Measurements from ENCODE around the gene ETS1. TPM values are rescaled to one million over a fixed set of nuclear protein-coding genes. Genes with fewer than 3 reads are reported as not detected.

The ETS1 gene
- total RNA-seq, 2 experiments from 2014 or later: 203 to 466 TPM

DNA sequence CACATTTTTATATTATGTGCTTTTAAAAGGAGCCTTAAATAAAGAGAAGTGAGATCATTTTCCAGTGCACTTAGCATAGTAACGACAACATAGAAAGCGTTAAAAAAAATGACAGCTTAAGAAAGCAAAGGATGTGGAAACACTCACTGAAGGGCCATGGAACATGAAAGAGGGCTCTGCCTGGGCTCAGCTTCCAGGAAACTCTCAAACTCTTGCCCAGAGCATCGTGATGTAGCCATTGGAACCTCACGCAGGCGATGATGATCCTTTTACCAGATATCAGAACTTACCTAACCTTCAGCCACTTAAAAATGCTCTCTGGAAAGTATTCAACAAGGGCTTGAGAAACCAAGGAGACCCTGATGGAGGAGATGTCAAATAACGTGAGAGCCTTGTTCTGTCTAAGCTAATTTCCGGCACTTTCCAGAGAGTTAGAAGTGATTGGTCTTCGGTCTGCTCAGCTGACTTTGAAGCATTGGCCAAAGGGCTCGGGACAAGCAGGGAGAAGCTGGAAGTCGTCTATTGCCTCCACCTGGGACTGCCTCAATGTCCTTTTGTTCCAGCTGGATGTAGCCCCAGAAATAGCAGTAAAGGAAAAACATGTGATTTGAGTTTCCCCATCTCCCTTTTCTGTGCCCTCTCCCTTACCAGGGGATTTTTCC is 21.5 kb upstream of the ETS1 start:
- Histone ChIP-seq H2AFZ (ENCODE audit: low read length) (peak overlapping the region; percentile 18; the same call in 1 of the 2 replicates), H3K9me2 (ENCODE audit: insufficient read depth, low read length) (no peaks in the 10 kb centered on the region), H3K4me2 (ENCODE audit: low read length) (peak overlapping the region; percentile 78), H3K36me3 (ENCODE audit: insufficient read depth, low read length) (no peaks in the 10 kb centered on the region), H3K27ac (ENCODE audit: low read depth, low read length, poor library complexity, severe bottlenecking) (peak overlapping the region; percentile 99), H3K79me2 (ENCODE audit: insufficient read depth, low read depth, low read length) (no peaks in the 10 kb centered on the region), H3K4me3 (ENCODE audit: low read depth, low read length, poor library complexity, severe bottlenecking) (peak overlapping the region; percentile 22), H3K4me1 (ENCODE audit: insufficient read depth, low read length, poor library complexity, severe bottlenecking) (peaks cover 98% of the 10 kb centered on the region), H4K20me1 (ENCODE audit: insufficient read depth, low read length) (no peaks in the 10 kb centered on the region), H3K9me3 (ENCODE audit: low read length) (no peaks in the 10 kb centered on the region)
- no peak for TF ChIP-seq EZH2phosphoT487 (IDR thresholded peaks at IDR 0.05; ENCODE audit: borderline replicate concordance, low read depth, low read length)
- TF ChIP-seq, protein P1, sequence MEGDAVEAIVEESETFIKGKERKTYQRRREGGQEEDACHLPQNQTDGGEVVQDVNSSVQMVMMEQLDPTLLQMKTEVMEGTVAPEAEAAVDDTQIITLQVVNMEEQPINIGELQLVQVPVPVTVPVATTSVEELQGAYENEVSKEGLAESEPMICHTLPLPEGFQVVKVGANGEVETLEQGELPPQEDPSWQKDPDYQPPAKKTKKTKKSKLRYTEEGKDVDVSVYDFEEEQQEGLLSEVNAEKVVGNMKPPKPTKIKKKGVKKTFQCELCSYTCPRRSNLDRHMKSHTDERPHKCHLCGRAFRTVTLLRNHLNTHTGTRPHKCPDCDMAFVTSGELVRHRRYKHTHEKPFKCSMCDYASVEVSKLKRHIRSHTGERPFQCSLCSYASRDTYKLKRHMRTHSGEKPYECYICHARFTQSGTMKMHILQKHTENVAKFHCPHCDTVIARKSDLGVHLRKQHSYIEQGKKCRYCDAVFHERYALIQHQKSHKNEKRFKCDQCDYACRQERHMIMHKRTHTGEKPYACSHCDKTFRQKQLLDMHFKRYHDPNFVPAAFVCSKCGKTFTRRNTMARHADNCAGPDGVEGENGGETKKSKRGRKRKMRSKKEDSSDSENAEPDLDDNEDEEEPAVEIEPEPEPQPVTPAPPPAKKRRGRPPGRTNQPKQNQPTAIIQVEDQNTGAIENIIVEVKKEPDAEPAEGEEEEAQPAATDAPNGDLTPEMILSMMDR (conservative IDR thresholded peaks at IDR 0.05; ENCODE audit: low read length): no peak
- CTCF ChIA-PET (ENCODE audit: unreplicated experiment): interaction anchor here (6.5 to 6.9 kb wide), 2 partner anchors 15 to 20 kb away, joined by 43 to 78 read pairs; no protein-coding TSS in a partner anchor
- intact Hi-C loops (cut with micrococcal nuclease; ENCODE audit: unreplicated experiment): no loop called here
- POLR2A ChIA-PET: interaction anchor here (0.8 to 19.6 kb wide), 13 partner anchors 8 to 232 kb away, joined by 3 to 631 read pairs (median 6); no protein-coding TSS in a partner anchor
- DNase-seq (ENCODE audit: low spot score): peak; percentile 42
- no TSS peak for BruUV-seq (replicated peaks)

DNA sequence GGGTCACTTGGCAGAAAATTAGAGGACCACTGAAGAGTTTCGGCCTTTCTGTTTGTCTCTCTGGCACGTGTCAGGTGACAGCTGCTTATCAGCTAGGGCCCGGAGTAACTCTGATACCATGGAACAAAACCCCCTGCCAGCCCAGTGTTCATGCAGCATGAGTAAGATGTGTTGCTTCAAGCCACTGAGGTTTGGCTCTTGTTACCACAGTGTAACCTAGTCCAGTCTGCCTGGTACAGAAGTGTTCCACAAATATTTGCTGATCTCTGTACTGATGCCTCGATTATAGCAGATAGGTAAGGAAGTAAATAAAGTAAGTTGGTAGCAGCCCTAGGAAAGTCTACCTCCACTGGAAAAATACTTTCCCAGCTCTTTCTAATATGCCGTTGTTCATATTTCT is 20.5 kb upstream of the ETS1 start:
- CTCF ChIA-PET (ENCODE audit: unreplicated experiment): interaction anchor here (0.6 to 6.5 kb wide), 4 partner anchors 16 to 120 kb away, joined by 3 to 78 read pairs (median 8); no protein-coding TSS in a partner anchor
- Histone ChIP-seq H3K9me2 (ENCODE audit: insufficient read depth, low read length) (no peaks in the 10 kb centered on the region), H3K4me2 (ENCODE audit: low read length) (peak overlapping the region; percentile 78), H3K27ac (ENCODE audit: low read depth, low read length, poor library complexity, severe bottlenecking) (peak overlapping the region; percentile 99), H3K4me3 (ENCODE audit: low read depth, low read length, poor library complexity, severe bottlenecking) (peak overlapping the region; percentile 22), H3K9me3 (ENCODE audit: low read length) (no peaks in the 10 kb centered on the region), H3K79me2 (ENCODE audit: insufficient read depth, low read depth, low read length) (no peaks in the 10 kb centered on the region), H3K36me3 (ENCODE audit: insufficient read depth, low read length) (no peaks in the 10 kb centered on the region), H4K20me1 (ENCODE audit: insufficient read depth, low read length) (no peaks in the 10 kb centered on the region), H3K4me1 (ENCODE audit: insufficient read depth, low read length, poor library complexity, severe bottlenecking) (peaks cover 98% of the 10 kb centered on the region), H2AFZ (ENCODE audit: low read length) (peak overlapping the region; percentile 18; the same call in 1 of the 2 replicates)
- no TSS peak for BruUV-seq (replicated peaks)
- POLR2A ChIA-PET: interaction anchor here (0.6 to 19.6 kb wide), 17 partner anchors 8 to 238 kb away, joined by 3 to 631 read pairs (median 4); no protein-coding TSS in a partner anchor
- intact Hi-C loops (cut with micrococcal nuclease; ENCODE audit: unreplicated experiment): no loop called here
- DNase-seq (ENCODE audit: low spot score): no peak
- TF ChIP-seq, protein P1 (conservative IDR thresholded peaks at IDR 0.05; ENCODE audit: low read length): no peak
- no peak for TF ChIP-seq EZH2phosphoT487 (IDR thresholded peaks at IDR 0.05; ENCODE audit: borderline replicate concordance, low read depth, low read length)
